ENCODE measurements around the gene COBL.
A peak's percentile ranks its signal among the peaks of the same experiment; 100 is the strongest.

The COBL gene

GRCh38 chr7:51325261-51325676 is 8.7 kb upstream of the COBL start:
- DNase-seq, result no peak

GRCh38 chr7:51324206-51324898 is 7.7 kb upstream of the COBL start:
- no peak for DNase-seq

GRCh38 chr7:51321961-51322515 is 5.4 kb upstream of the COBL start:
- DNase-seq, result no peak

GRCh38 chr7:51318886-51319579 is 2.4 kb upstream of the COBL start:
- DNase-seq, result no peak

GRCh38 chr7:51318001-51318400 is 1.4 kb upstream of the COBL start:
- DNase-seq, result no peak

GRCh38 chr7:51317582-51317910 is 937 bp upstream of the COBL start:
- no peak for DNase-seq

GRCh38 chr7:51316262-51316665 is 345 bp downstream of the COBL start:
- no peak for DNase-seq

GRCh38 chr7:51315393-51316261 is 982 bp downstream of the COBL start:
- peak; percentile 37 for DNase-seq

GRCh38 chr7:51314726-51315125 is 1.9 kb downstream of the COBL start:
- no peak for DNase-seq

- no peak for DNase-seq
These were observed 2.7 kb downstream of the COBL start for GRCh38 chr7:51313738-51314425.

GRCh38 chr7:51312951-51313737 is 3.5 kb downstream of the COBL start:
- DNase-seq, result no peak

- DNase-seq, result no peak
These were observed 5.4 kb downstream of the COBL start for GRCh38 chr7:51311166-51311565.

GRCh38 chr7:51310131-51310583 is 6.5 kb downstream of the COBL start:
- DNase-seq, result no peak

GRCh38 chr7:51309361-51310130 is 7.1 kb downstream of the COBL start:
- DNase-seq, result no peak

- DNase-seq, result no peak
These were observed 7.9 kb downstream of the COBL start for GRCh38 chr7:51308696-51309095.

- no peak for DNase-seq
These were observed 8.3 kb downstream of the COBL start for GRCh38 chr7:51308265-51308664.

GRCh38 chr7:51307651-51308210 is 8.9 kb downstream of the COBL start:
- no peak for DNase-seq

- DNase-seq, result no peak
These were observed 9.8 kb downstream of the COBL start for GRCh38 chr7:51306761-51307160.

GRCh38 chr7:51304729-51305128 is 11.9 kb downstream of the COBL start:
- DNase-seq, result no peak

- DNase-seq, result no peak
These were observed 13.5 kb downstream of the COBL start for GRCh38 chr7:51303142-51303525.

- DNase-seq, result no peak
These were observed 14.8 kb downstream of the COBL start for GRCh38 chr7:51301806-51302205.

Measured in femur (tissue), 1 donor.